ENCODE data around the gene ARHGEF18.

GRCh38 chr19:7393459-7393858 lies 44.7 kb downstream of the ARHGEF18 start:
- TF ChIP-seq CTCF (IDR thresholded peaks at IDR 0.05; ENCODE audit: poor library complexity, severe bottlenecking) (no peak), EP300 (conservative IDR thresholded peaks at IDR 0.05; ENCODE audit: poor library complexity, severe bottlenecking) (no peak)
